ENCODE data around the gene SPARCL1. TPM values are rescaled to one million over a fixed set of nuclear protein-coding genes. Genes with fewer than 3 reads are reported as not detected.
"Not testable (repeated sequence)": the region's sequence is repeated elsewhere in the genome, so short reads cannot be mapped to it uniquely, and the experiment has no call there.

Gene SPARCL1
- total RNA-seq, 1 donor from 2014 or later, result 5.1 TPM

DNA sequence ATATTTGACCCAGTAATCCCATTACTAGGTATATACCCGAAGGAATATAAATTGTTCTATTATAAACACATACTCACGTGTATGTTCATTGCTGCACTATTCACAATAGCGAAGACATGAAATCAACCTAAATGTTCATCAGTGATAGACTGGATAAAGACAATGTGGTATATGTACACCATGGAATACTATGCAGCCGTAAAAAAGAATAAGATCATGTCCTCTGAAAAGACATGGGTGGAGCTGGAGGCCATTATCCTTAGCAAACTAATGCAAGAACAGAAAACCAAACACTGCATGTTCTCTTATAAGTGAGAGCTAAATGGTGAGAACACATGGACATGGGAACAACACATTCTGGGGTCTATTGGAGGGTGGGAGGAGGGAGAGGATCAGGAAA, 70.3 kb downstream of the SPARCL1 start:
- ATAC-seq (no peak), DNase-seq (ENCODE audit: low spot score) (no peak)

DNA sequence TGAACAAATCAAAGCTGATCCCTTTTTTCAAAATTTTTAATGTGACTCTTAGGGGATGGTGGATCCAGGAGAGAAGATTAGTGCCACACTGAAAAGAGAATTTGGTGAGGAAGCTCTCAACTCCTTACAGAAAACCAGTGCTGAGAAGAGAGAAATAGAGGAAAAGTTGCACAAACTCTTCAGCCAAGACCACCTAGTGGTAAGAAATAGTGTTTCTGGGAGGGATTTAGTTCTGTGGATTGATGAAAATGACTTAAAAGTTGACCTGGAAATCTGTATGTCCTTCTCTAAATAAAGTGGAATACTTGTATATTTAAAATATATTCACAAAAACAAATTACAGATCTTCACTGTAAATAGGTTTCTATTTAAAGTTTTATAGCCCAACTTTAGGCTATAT, 77.6 kb downstream of the SPARCL1 start:
- DNase-seq (ENCODE audit: low spot score), result no peak
- no peak for ATAC-seq

DNA sequence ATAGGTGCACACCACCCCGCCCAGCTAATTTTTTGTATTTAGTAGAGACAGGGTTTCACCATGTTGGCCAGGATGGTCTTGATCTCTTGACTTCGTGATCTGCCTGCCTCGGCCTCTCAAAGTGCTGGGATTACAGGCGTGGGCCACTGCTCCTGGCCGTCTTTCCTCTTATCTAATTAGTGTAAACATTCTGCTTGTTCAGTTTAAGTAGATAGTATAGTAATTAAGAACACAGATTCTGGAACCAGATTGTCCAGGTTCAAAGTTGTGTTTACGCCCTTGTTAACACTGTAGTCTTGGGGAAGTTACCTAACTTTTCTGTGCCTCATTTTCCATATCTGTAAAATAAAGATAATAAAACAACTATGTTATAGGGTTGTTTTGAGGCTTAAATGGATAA, 82.8 kb downstream of the SPARCL1 start:
- not testable (repeated sequence) for ATAC-seq; DNase-seq (ENCODE audit: low spot score)

DNA sequence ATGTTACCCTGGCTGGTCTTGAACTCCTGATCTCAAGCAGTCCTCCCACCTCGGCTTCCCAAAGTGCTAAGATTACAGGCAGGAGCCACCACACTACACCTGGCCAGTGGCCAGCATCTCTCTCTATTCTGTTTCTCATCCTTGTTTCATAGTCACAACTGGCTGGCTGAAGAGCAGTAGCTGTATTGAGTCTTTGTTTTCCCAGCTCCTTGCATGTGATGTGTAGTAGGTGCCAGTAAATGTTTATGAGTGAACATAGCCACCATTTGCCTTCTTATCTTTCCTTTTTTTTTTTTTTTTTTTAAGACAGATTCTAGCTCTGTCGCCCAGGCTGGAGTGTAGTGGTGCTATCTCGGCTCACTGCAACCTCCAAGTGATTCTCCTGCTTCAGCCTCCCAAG, 83.2 kb downstream of the SPARCL1 start:
- DNase-seq (ENCODE audit: low spot score) (no peak), ATAC-seq (no peak)

DNA sequence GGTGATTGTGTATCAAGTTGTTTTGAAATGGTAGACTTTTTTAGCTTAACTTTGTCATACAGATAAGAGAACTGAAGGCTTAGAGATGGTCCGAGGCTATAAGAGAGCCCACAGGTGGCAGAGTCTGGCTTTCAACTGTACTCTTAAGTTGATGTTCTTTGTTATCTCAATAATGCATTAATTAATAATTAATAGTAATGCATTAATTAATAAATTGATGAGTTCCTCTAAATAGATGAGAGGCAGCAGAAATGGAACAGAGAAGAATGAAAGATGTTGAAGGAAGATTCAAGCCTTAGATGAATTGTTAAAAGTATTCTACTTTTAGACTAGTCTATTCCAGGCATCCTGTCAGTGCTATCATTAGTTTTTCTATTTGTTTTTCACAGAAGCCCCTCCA, 84.4 kb downstream of the SPARCL1 start:
- no peak for ATAC-seq

DNA sequence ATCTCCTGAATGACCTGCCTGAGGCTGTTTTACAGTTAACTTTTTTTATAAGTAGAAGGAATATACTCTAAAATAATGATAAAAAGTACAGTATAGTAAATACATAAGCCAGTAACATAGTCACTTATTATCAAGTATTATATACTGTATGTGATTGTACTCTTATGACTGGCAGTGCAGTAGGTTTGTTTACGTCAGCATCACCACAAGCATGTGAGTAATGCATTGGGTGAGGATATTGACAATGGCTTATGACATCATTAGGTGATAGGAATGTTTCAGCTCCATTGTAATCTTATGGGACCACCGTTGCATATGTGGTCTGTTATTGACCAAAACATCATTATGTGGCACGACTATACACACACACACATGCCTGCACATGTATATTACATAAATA, 86.3 kb downstream of the SPARCL1 start:
- no peak for ATAC-seq
- DNase-seq (ENCODE audit: low spot score), result no peak

More for the DNA sequence above, 84.4 kb downstream of the SPARCL1 start:
- DNase-seq (ENCODE audit: low spot score), result no peak

DNA sequence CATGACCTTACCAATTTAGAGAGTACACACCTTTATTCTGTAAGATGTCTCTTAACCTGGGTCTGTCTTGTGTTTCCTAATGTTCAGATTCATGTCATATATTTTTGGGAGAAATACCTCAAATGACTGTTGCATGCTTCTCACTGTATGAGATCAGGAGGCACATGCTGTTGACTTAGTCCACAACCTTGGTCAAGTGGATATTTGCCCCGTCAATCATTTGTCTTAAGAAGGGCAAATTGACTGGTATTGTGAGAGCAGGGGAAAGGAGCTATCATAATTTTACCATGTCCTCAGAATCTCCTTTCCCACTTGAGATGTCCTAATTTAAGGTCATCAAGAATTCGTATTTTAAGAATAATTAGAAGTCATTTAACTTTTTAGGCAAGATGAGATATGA, 95.8 kb downstream of the SPARCL1 start:
- DNase-seq (ENCODE audit: low spot score), result no peak
- no peak for ATAC-seq

DNA sequence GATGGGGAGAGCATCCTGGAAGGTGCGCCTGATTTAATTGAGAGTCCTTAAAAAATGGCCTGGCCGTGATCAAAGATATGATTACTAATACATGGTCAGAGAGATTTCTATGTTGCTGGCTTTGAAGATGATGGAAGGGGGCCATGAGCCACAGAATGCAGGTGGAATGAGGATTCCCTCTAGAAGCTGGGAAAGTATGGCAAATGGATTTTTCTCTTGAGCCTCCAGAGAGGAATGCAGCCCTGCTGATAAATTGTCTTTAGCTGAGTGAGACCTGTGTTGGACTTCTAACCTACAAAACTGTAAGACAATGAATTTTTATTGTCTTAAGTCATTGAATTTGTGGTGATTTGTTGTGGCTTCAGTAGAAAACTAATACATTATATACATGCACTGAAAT, 99.1 kb downstream of the SPARCL1 start:
- ATAC-seq (no peak), DNase-seq (ENCODE audit: low spot score) (no peak)

DNA sequence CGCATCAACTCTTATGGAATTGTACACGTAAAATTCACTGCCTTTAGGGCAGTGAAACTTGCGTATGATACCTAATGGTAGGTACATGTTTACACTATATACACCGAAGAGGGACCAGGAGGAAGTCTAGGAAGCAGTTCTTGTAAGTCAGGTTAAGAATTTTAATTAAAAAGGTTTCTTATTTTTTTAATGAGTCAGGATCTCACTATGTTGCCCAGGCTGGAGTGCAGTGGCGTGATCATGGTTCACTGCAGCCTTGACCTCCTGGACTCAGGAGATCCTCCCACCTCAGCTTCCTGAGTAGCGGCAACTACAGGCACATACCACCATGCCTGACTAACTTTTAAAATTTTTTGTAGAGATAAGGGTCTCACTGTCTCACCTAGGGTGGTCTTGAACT, 100.2 kb downstream of the SPARCL1 start:
- ATAC-seq (no peak), DNase-seq (ENCODE audit: low spot score) (no peak)

DNA sequence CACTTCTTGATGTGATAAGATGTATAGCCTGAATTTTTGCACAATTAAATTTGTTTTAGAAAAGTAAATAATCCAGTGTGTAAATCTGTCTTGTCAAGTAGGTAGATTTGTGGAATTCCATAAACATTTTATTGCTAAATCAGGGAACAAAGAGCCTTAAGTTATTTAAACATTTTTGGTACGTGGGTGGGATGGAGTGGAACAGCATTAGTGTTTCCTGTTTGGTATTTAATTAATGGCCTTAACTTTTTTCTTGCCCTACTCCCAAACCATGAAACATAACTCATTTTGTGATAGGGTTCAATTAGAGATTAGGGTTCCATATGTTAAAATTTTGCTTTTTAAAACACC, 101.7 kb downstream of the SPARCL1 start:
- DNase-seq (ENCODE audit: low spot score), result no peak
- no peak for ATAC-seq

DNA sequence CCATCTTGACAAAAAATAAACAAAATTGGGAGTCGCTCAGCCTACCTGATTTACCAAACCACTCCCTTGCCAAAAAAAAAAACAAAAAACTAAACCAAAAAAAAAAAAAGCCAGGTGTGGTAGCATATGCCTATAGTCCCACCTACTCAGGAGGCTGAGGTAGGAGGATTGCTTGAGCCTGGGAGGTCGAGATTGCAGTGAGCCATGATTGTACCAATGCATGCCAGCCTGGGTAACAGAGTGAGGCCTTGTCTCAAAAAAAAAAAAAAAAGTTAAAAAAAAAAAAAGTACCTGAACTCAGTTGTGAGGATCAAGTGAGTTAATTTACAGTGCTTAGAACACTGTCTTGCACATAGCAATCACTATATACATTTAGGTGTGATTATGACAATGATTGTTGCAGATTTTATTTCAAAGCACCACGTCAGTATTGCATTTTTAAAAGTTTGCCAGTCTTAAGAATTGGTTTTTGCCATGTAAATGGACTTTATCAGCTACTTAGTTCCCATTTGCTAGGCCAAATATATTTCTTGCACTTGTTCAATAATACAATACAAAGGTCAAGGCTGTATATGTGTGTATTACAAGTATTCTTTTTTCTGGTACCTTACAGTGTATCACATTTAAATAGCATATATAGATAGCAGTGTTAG, 102.2 kb downstream of the SPARCL1 start:
- ATAC-seq, result no peak
- no peak for DNase-seq (ENCODE audit: low spot score)

DNA sequence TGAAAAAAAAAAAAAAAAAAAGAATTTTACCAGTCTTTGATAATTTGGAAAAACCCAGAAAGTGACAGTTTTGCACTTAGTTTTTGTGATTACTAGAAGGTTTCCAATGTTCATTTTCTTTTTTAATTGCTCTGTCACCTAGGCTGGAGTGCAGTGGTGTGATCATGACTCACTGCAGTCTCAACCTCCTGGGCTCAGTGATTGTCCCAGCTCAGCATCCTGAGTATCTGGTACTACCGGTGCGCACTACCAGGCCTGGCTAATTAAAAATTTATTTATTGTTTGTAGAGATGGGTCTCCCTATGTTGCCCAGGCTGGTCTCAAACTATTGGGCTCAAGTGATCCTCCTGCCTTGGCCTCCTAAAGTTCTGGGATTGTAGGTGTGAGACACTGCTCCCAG, 103.5 kb downstream of the SPARCL1 start:
- DNase-seq (ENCODE audit: low spot score) (no peak), ATAC-seq (no peak)

DNA sequence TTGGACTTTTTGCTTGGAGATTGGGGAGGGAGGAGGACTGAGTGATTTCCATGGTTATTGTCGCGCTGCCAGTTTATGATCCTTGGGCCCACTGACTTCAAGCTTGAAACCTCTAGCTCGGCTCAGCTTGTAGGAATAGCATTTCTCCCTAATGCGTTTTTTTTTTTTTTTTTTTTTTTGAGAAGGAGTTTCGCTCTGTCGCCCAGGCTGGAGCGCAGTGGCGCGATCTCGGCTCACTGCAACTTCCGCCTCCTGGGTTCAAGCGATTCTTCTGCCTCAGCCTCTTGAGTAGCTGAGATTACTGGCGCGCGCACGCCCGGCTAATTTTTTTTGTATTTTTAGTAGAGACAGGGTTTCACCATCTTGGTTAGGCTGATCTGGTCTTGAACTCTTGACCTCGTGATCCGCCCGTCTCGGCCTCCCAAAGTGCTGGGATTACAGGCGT, 105.1 kb downstream of the SPARCL1 start:
- DNase-seq (ENCODE audit: low spot score); ATAC-seq: not testable (repeated sequence)

Other genes starting within 250 kb of the SPARCL1 start
- 77.7 TPM for gene HSD17B13, start 206.5 kb downstream of the SPARCL1 start, total RNA-seq
- gene HSD17B11, start 138.2 kb downstream of the SPARCL1 start, total RNA-seq, result 135 TPM
- gene NUDT9, start 106.8 kb downstream of the SPARCL1 start, total RNA-seq, result 21.4 TPM
- not detected for gene DSPP, start 79.2 kb upstream of the SPARCL1 start, total RNA-seq
- not detected for gene DMP1, start 120.9 kb upstream of the SPARCL1 start, total RNA-seq

All from left lobe of liver (tissue), 2 donors.